GM10248 (cell line): ENCODE measurements around the gene ASB18.

ENCODE experiments used
- CTCF ChIA-PET: fragments of 300-600 bp; sonication (Branson Sonifier 250); formaldehyde crosslinking; extraction: SDS; loops from one replicate; lab custom pipeline; 2021; ENCODE audit warnings: antibody characterized with exemption; lab: Yijun Ruan, JAX
- POLR2A ChIA-PET: fragments of 350-650 bp; sonication (Branson Sonifier 250); formaldehyde crosslinking; extraction: SDS; loops from one replicate; lab custom pipeline; 2020; ENCODE audit warnings: antibody characterized with exemption; lab: Yijun Ruan, JAX
- DNase-seq: peaks from one replicate; pipeline ENCODE4 v3.0.0; 2012; ENCODE audit errors: extremely low spot score
- CTCF ChIP-seq: IDR thresholded peaks from 2 replicates; pipeline ENCODE4 v1.5.1; 2012; ENCODE audit warnings: mild to moderate bottlenecking, low read depth; ENCODE audit errors: extremely low read depth, missing control alignments, control extremely low read depth

Gene ASB18

GRCh38 chr2:236171181-236171679 lies 93.0 kb downstream of the ASB18 start:
- DNase-seq = no peak
- TF ChIP-seq CTCF = no peak
- ChIA-PET POLR2A (no interaction called here), CTCF (interaction anchor here (0.9 to 3.9 kb wide), 3 partner anchors 9 to 391 kb away, joined by 3 to 16 read pairs (median 4); no protein-coding TSS in a partner anchor)

- POLR2A ChIA-PET = no interaction called here
- DNase-seq = no peak
- CTCF ChIA-PET = interaction anchor here (0.9 to 3.9 kb wide), 3 partner anchors 10 to 391 kb away, joined by 3 to 16 read pairs (median 4); no protein-coding TSS in a partner anchor
- no peak for TF ChIP-seq CTCF
Measured at GRCh38 chr2:236170590-236171165, 93.5 kb downstream of the ASB18 start.

GRCh38 chr2:236169741-236170589 lies 94.2 kb downstream of the ASB18 start:
- TF ChIP-seq CTCF = no peak
- CTCF ChIA-PET = interaction anchor here (1.1 to 3.9 kb wide), 2 partner anchors 8 to 390 kb away, joined by 3 to 16 read pairs; no protein-coding TSS in a partner anchor
- no peak for DNase-seq
- POLR2A ChIA-PET = no interaction called here

- ChIA-PET CTCF (interaction anchor here (1.1 to 3.9 kb wide), 2 partner anchors 9 to 389 kb away, joined by 3 to 16 read pairs; no protein-coding TSS in a partner anchor), POLR2A (no interaction called here)
- no peak for DNase-seq
- TF ChIP-seq CTCF = no peak
Measured at GRCh38 chr2:236169151-236169721, 95.0 kb downstream of the ASB18 start.

GRCh38 chr2:236168110-236169080 lies 95.8 kb downstream of the ASB18 start, which contains the start of gene GBX2:
Gene GBX2 (minus strand): TSS chr2:236168386. CDS start chr2:236167971, 415 bp downstream.
- ChIA-PET POLR2A (no interaction called here), CTCF (interaction anchor here (3.9 kb wide), 1 partner anchor 388 kb away, joined by 16 read pairs; no protein-coding TSS in a partner anchor)
- no peak for DNase-seq
- no peak for TF ChIP-seq CTCF
